Measurements from ENCODE around the gene OR2Z1. TPM values are rescaled to one million over a fixed set of nuclear protein-coding genes. Genes with fewer than 3 reads are reported as not detected.

OR2Z1 gene
- total RNA-seq, 6 experiments from 2014 or later: not detected

- Mint-ChIP-seq H3K27ac (no peak overlapping the region), H3K9me3 (peaks cover 46% of the 10 kb centered on the region)
These were observed 23.6 kb upstream of the OR2Z1 start for GRCh38 chr19:8697671-8698432.

GRCh38 chr19:8698433-8699063 lies 22.9 kb upstream of the OR2Z1 start, which contains the start of gene ACTL9:
Gene ACTL9, minus strand, starts transcription at chr19:8698795. Its CDS starts 94 bp downstream, at chr19:8698701.
- no peaks in the 10 kb centered on the region; the same call in 1 of the 2 replicates for H3K27me3 Mint-ChIP-seq (ENCODE audit: insufficient read depth)
- H3K36me3 Mint-ChIP-seq (ENCODE audit: low read depth): no peaks in the 10 kb centered on the region; the same call in 1 of the 2 replicates
- peaks cover 47% of the 10 kb centered on the region for H3K9me3 Mint-ChIP-seq
- DNase-seq: no peak
- no peak within 1 kb of the TSS for H3K27ac Mint-ChIP-seq
- H3K4me1 Mint-ChIP-seq (ENCODE audit: low read depth): no peaks in the 10 kb centered on the region
- no peak within 1 kb of the TSS for H3K4me3 Mint-ChIP-seq
- TF ChIP-seq CTCF (IDR thresholded peaks at IDR 0.05): no peak

More at GRCh38 chr19:8697671-8698432, 23.6 kb upstream of the OR2Z1 start:
- DNase-seq: no peak
- no peaks in the 10 kb centered on the region; the same call in 1 of the 2 replicates for H3K36me3 Mint-ChIP-seq (ENCODE audit: low read depth)
- no peak overlapping the region for H3K4me3 Mint-ChIP-seq
- H3K4me1 Mint-ChIP-seq (ENCODE audit: low read depth): no peaks in the 10 kb centered on the region
- H3K27me3 Mint-ChIP-seq (ENCODE audit: insufficient read depth): no peaks in the 10 kb centered on the region; the same call in 1 of the 2 replicates
- no peak for TF ChIP-seq CTCF (IDR thresholded peaks at IDR 0.05)

GRCh38 chr19:8699908-8700307 lies 21.5 kb upstream of the OR2Z1 start:
- Mint-ChIP-seq H3K4me1 (ENCODE audit: low read depth) (no peaks in the 10 kb centered on the region), H3K27ac (no peak overlapping the region), H3K36me3 (ENCODE audit: low read depth) (no peaks in the 10 kb centered on the region; the same call in 1 of the 2 replicates), H3K9me3 (peaks cover 37% of the 10 kb centered on the region), H3K27me3 (ENCODE audit: insufficient read depth) (no peaks in the 10 kb centered on the region; the same call in 1 of the 2 replicates), H3K4me3 (no peak overlapping the region)
- no peak for DNase-seq
- no peak for TF ChIP-seq CTCF (IDR thresholded peaks at IDR 0.05)

- no peak for DNase-seq
- Mint-ChIP-seq H3K4me1 (ENCODE audit: low read depth) (no peaks in the 10 kb centered on the region), H3K36me3 (ENCODE audit: low read depth) (no peaks in the 10 kb centered on the region; the same call in 1 of the 2 replicates), H3K4me3 (no peak overlapping the region), H3K27ac (no peak overlapping the region), H3K27me3 (ENCODE audit: insufficient read depth) (no peaks in the 10 kb centered on the region; the same call in 1 of the 2 replicates), H3K9me3 (peaks cover 35% of the 10 kb centered on the region)
- TF ChIP-seq CTCF (IDR thresholded peaks at IDR 0.05): no peak
These were observed 20.5 kb upstream of the OR2Z1 start for GRCh38 chr19:8700956-8701355.

- DNase-seq: no peak
- TF ChIP-seq CTCF (IDR thresholded peaks at IDR 0.05): no peak
- Mint-ChIP-seq H3K27ac (no peak overlapping the region), H3K4me3 (no peak overlapping the region), H3K9me3 (peaks cover 23% of the 10 kb centered on the region), H3K27me3 (ENCODE audit: insufficient read depth) (no peaks in the 10 kb centered on the region; the same call in 1 of the 2 replicates), H3K36me3 (ENCODE audit: low read depth) (no peaks in the 10 kb centered on the region), H3K4me1 (ENCODE audit: low read depth) (no peaks in the 10 kb centered on the region)
These were observed 19.1 kb upstream of the OR2Z1 start for GRCh38 chr19:8702350-8702749.

Measured in HFFc6 (cell line).